Medulla oblongata (tissue), 1 donor: ENCODE results near the gene FAM181B.

ENCODE experiments used
- DNase-seq: peaks from one replicate; pipeline ENCODE4 v3.0.0-alpha.2; 2015; ENCODE audit errors: extremely low spot score

FAM181B gene

DNA sequence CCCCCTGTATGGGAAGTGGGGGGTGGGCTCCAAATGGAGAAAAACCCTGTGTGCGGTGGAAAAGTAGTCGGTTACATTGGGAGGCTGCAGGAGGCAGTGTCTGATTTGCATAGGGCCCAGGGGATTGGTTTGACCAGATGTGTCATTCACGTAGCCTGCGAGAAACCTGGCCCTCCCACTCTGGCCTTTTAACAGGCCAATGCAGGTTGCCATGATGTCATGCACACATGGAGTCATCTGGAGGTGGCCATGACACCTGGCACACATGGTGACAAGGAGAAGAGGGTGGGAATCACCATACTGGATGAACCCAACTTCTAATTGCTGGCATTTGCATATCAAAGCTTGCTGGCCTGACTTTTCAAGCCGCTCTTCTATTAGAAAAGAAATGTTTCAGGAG is 50.6 kb downstream of the FAM181B start:
- DNase-seq: no peak

DNA sequence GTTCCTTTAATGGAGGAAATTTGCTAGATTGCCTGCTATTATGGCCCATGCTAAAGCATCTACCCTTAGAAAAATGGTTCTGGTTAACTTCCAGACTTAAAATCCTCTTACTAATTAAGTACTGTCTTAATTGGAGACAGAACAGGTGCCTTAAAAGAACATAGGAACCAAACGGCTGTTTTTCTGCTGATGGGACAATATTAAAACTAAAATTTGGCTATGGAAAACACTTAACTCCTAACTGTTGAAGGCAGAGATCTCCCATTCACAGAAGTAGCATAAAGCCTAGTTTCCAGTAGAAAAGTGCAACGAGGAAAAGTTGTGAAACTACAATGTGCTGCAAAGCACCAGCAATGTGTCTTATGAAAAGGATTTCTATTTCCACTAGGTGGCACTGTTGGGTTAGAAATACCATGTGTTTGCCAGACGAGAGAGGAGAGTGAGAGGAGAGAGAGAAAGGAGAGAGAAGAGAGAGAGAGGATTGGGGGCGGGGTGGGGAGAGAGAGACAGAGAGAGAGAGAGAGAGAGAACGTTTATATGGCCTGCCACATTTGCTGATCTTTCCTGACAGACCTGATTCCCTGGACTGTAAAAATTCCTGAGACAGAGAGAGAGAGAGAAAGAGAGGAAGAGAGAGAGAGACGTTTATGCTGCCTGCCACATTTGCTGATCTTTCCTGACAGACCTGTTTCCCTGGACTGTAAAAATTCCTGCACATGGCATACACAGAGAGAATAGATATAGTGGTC is 51.5 kb downstream of the FAM181B start:
- DNase-seq: peak; percentile 92

DNA sequence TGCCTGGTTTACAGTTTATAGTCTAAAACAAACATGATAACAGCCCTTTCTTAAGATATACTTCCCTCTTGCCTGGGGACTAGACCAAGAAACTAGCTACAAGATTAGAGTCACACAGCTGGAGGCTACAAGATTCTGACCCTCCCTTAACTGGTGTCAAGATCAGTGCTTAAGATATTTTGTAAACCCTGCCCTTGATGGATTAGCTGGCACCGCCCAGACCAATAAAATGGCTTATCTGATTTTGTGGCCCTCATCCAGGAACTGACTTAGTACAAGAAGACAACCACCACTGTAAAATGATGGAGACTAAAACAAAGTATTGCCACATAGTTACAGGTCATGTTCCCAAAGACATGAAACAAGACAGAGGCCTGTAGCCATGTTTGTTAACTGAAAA is 53.4 kb downstream of the FAM181B start:
- no peak for DNase-seq
